ENCODE results near the gene VSTM1. TPM values are rescaled to one million over a fixed set of nuclear protein-coding genes. Genes with fewer than 3 reads are reported as not detected.

VSTM1 gene
- 1 to 10 TPM in 3 of 6 donors, not detected in 3; 1.2 to 3.0 (median 1.7) TPM for total RNA-seq

DNA sequence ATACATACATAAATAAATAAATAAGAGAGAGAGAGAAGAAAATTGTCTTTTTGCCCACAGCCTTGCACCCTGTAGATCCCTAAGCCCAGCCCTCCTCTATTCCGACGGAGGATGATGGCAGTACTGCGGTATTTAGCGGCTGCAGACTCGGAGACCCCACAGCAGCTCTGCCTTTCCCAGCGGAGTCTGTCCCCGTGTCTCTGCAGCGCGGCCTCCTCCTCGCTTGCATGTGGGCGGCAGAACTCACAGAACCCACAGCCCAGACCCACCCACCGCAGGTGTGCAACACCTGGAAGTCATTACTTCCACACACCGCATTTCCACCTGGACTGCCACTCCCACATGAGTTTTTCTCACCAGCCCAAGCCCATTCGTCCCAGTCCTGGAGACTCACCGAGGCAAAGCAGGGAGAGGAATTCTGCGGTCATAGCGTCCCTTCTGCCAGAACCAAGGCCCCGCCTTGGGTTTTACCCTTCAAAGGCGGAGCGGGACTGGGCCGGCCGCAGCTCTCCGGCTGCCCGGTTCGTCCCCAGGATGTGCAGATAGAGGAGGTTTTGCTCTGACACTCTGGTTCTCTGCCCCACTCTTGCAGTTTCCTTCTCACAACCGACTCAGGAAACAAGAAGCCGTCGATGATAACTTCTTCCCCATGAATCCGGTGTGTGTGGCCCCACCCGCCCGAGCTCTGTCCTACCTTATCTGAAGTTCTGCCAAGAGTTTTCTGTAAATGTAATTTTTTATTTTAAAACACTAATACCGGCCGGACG is at the start of gene VSTM1:
TSS of gene VSTM1 (minus strand) at position 548 of the 767 bp plus-strand sequence. CDS start at position 428, 120 bp downstream.
- TF ChIP-seq, protein P1, sequence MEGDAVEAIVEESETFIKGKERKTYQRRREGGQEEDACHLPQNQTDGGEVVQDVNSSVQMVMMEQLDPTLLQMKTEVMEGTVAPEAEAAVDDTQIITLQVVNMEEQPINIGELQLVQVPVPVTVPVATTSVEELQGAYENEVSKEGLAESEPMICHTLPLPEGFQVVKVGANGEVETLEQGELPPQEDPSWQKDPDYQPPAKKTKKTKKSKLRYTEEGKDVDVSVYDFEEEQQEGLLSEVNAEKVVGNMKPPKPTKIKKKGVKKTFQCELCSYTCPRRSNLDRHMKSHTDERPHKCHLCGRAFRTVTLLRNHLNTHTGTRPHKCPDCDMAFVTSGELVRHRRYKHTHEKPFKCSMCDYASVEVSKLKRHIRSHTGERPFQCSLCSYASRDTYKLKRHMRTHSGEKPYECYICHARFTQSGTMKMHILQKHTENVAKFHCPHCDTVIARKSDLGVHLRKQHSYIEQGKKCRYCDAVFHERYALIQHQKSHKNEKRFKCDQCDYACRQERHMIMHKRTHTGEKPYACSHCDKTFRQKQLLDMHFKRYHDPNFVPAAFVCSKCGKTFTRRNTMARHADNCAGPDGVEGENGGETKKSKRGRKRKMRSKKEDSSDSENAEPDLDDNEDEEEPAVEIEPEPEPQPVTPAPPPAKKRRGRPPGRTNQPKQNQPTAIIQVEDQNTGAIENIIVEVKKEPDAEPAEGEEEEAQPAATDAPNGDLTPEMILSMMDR (IDR thresholded peaks at IDR 0.05), result no peak
- no peak for TF ChIP-seq POLR2A (IDR thresholded peaks at IDR 0.05)
- H3K4me3 ChIP-seq, result no peak within 1 kb of the TSS
- no peaks in the 10 kb centered on the region for H3K27me3 ChIP-seq
- ATAC-seq (ENCODE audit: low FRiP score in 2 of 2) (peak in 1 of 2 donors; percentile 40), DNase-seq (no peak)
- no peaks in the 10 kb centered on the region for H3K4me1 ChIP-seq
- H3K27ac ChIP-seq, result peak within 1 kb of the TSS in 2 of 4 donors; percentile 7 to 34
- WGBS, 2 donors, result 70 to 71% methylated on average over 34 of the region's 34 CpGs
- H3K9me3 ChIP-seq, result no peaks in the 10 kb centered on the region
- H3K36me3 ChIP-seq, result no peaks in the 10 kb centered on the region

DNA sequence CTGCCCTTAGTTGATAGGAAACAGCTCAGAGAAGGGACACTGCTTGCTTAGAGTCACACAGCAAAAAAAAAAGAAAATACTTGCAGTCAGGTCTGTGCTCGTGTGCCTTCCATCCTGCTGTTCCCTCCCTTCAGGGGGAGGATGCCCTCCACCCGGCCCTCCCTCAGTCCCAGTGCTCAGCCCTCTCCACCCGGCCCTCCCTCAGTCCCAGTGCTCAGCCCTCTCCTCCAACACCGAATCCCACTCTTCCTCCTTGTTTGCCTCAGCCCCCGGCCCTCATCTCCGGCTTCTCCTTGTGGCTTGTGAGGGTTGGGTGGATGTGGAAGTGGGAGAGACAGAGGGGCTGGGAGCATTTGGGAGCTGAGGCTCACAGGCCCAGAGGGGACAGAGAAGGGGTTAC is 46.0 kb upstream of the VSTM1 start:
- no peak for TF ChIP-seq EP300 (IDR thresholded peaks at IDR 0.05)
- TF ChIP-seq, protein P1 (IDR thresholded peaks at IDR 0.05), result no peak
- no peak for DNase-seq

DNA sequence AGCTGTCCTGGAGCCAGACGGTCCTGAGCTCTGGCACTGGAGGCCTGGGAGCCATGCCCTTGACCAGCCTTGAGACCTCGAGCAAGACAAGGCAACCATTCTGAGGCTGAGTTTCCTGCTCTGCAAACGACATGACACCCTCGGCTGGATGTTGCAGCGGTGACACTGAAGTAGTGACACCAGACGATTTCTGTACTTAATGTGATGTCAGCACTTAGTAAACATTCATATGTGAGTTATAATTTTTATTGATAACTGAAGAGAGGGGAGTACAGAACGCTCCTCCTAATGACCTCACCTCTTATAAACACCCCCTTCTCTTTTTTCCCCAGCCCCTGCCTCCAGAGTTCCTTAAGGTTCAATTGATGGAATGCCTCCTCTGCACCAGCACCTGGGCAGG is 44.8 kb upstream of the VSTM1 start:
- Histone ChIP-seq H3K4me1 (peaks cover 3 to 10% (median 6%) of the 10 kb centered on the region in 4 donors), H3K27ac (no peak overlapping the region), H3K27me3 (no peaks in the 10 kb centered on the region), H3K36me3 (peaks cover 30 to 59% (median 54%) of the 10 kb centered on the region in 4 donors), H3K4me3 (no peak overlapping the region), H3K9me3 (no peaks in the 10 kb centered on the region)
- ATAC-seq (ENCODE audit: low FRiP score in 2 of 2) (no peak), DNase-seq (no peak)
- TF ChIP-seq EP300 (IDR thresholded peaks at IDR 0.05) (no peak), POLR2AphosphoS5 (IDR thresholded peaks at IDR 0.05) (no peak), POLR2A (IDR thresholded peaks at IDR 0.05) (no peak)
- TF ChIP-seq, protein P1 (IDR thresholded peaks at IDR 0.05), result no peak
- WGBS, 2 donors, result 87 to 88% methylated on average over 6 to 7 of the region's 7 CpGs

More for the DNA sequence above, 46.0 kb upstream of the VSTM1 start:
- ATAC-seq (ENCODE audit: low FRiP score in 2 of 2), result no peak
- Histone ChIP-seq H3K27ac (no peak overlapping the region), H3K27me3 (no peaks in the 10 kb centered on the region), H3K36me3 (peaks cover 30 to 59% (median 54%) of the 10 kb centered on the region in 4 donors), H3K4me1 (peaks cover 9 to 11% (median 10%) of the 10 kb centered on the region in 4 donors), H3K4me3 (no peak overlapping the region), H3K9me3 (no peaks in the 10 kb centered on the region)
- 77 to 83% methylated on average over 6 of the region's 6 CpGs for WGBS, 2 donors

- Histone ChIP-seq H3K4me1 (peaks cover 7 to 15% (median 10%) of the 10 kb centered on the region in 4 donors), H3K36me3 (peaks cover 30 to 59% (median 54%) of the 10 kb centered on the region in 4 donors), H3K4me3 (no peak overlapping the region), H3K27ac (no peak overlapping the region), H3K9me3 (no peaks in the 10 kb centered on the region), H3K27me3 (no peaks in the 10 kb centered on the region)
- ATAC-seq (ENCODE audit: low FRiP score in 2 of 2) (no peak), DNase-seq (no peak)
- 87 to 88% methylated on average over 16 to 19 of the region's 21 CpGs for WGBS, 2 donors
- TF ChIP-seq POLR2A (IDR thresholded peaks at IDR 0.05), result no peak
- TF ChIP-seq, protein P1 (IDR thresholded peaks at IDR 0.05), result no peak
- no peak for TF ChIP-seq POLR2AphosphoS5 (IDR thresholded peaks at IDR 0.05)
- no peak for TF ChIP-seq EP300 (IDR thresholded peaks at IDR 0.05)
Observed at GRCh38 chr19:54107876-54108490, 44.3 kb upstream of the VSTM1 start.

Measured in upper lobe of left lung (tissue), 6 donors.